K562 (cell line): Measurements from ENCODE around the gene RAB25. TPM values are rescaled to one million over a fixed set of nuclear protein-coding genes. Genes with fewer than 3 reads are reported as not detected.

ENCODE experiments used
- ATAC-seq: fragments of 200-7000 bp; cut with Tn5 transposase; 3 replicates; pipeline ENCODE4 v1.9.1; 2020; ENCODE audit warnings: moderate library complexity
- BruUV-seq: library from RNA; stranded (reverse); fragments of 400-500 nt; replicated peaks from 2 replicates; lab custom pipeline; 2021; lab: Mats Ljungman, UMichigan
- CTCF ChIA-PET: fragments of 300-600 bp; formaldehyde crosslinking; extraction: SDS; loops from one replicate; lab custom pipeline; 2021; ENCODE audit warnings: low intra/inter-chr PET ratio; lab: Yijun Ruan, JAX
- POLR2A ChIA-PET: fragments of 300-600, 350-650 bp; sonication (Branson Sonifier 250); formaldehyde crosslinking; extraction: SDS; loops from one replicate; lab custom pipeline; 2021; ENCODE audit warnings: antibody characterized with exemption, inconsistent platforms; lab: Yijun Ruan, JAX
- DNase-seq, 4 experiments: peaks; one replicate each; pipeline versions ENCODE4 v3.0.0 to v3.0.0-alpha.2; 2011 to 2018; ENCODE audit warnings: low spot score in 3 of 4, mixed read lengths in 3 of 4; ENCODE audit errors: extremely low read depth in 1 of 4
- FAIRE-seq: peaks from 2 replicates; lab custom pipeline; 2011; peaks lifted over from hg19 to GRCh38; lab: Jason Lieb, UNC
- H2AFZ ChIP-seq: 2 replicates; pipeline ENCODE4 v1.6.0; 2011; ENCODE audit warnings: low read depth, low read length, control low read depth, inconsistent platforms
- H3K27ac ChIP-seq: fragments of 200-600 bp; 3 replicates; pipeline ENCODE4 v1.8.0; 2011; ENCODE audit warnings: low read depth, mild to moderate bottlenecking, control low read depth, inconsistent platforms, low read length, moderate library complexity, mixed read lengths; ENCODE audit errors: extremely low read depth
- H3K27me3 ChIP-seq, 2 experiments: fragments of 300-600 bp in 1 of 2; 2 replicates in 1 of 2; 3 replicates in 1 of 2; pipeline versions ENCODE4 v1.6.0 to v1.8.0; 2011; ENCODE audit warnings: inconsistent platforms in 2 of 2, low read length in 2 of 2, mild to moderate bottlenecking in 1 of 2, mixed read lengths in 1 of 2, moderate library complexity in 1 of 2; ENCODE audit not compliant: control insufficient read depth in 2 of 2, insufficient read depth in 2 of 2
- H3K36me3 ChIP-seq: fragments of 300-600 bp; 3 replicates; pipeline ENCODE4 v1.8.0; 2011; ENCODE audit warnings: mild to moderate bottlenecking, low read length, inconsistent platforms; ENCODE audit not compliant: control insufficient read depth, insufficient read depth
- H3K4me1 ChIP-seq, 2 experiments: fragments of 200-600 bp in 1 of 2; replicated peaks in 1 of 2; 2 replicates in 1 of 2; 3 replicates in 1 of 2; pipeline versions ENCODE4 v1.5.1 to v1.8.0; 2011; ENCODE audit warnings: inconsistent platforms in 2 of 2, low read length in 2 of 2, mild to moderate bottlenecking in 1 of 2, mixed read lengths in 1 of 2, moderate library complexity in 1 of 2; ENCODE audit not compliant: control insufficient read depth in 2 of 2, insufficient read depth in 2 of 2
- H3K4me2 ChIP-seq: 2 replicates; pipeline ENCODE4 v1.6.1; 2011; ENCODE audit warnings: low read length, control low read depth, inconsistent platforms, mixed read lengths; ENCODE audit not compliant: insufficient read depth
- H3K4me3 ChIP-seq: fragments of 200-600 bp; sonication (generic), shearing (Covaris generic); 2 replicates; pipeline ENCODE4 v1.5.1; 2016; ENCODE audit warnings: control low read depth, inconsistent platforms
- H3K79me2 ChIP-seq: fragments of 200-600 bp; 3 replicates; pipeline ENCODE4 v1.8.0; 2011; ENCODE audit warnings: low read length, inconsistent platforms; ENCODE audit not compliant: control insufficient read depth, insufficient read depth
- H3K9ac ChIP-seq, 2 experiments: 2 replicates each; pipeline versions ENCODE4 v1.6.0 to v1.6.1; 2011; ENCODE audit warnings: low read depth in 2 of 2, low read length in 2 of 2, control low read depth in 1 of 2, inconsistent platforms in 1 of 2, mild to moderate bottlenecking in 1 of 2, mixed read lengths in 1 of 2; ENCODE audit not compliant: insufficient read depth in 1 of 2
- H3K9me1 ChIP-seq: one replicate; pipeline ENCODE4 v1.6.0; 2011; ENCODE audit warnings: inconsistent platforms, mild to moderate bottlenecking, low read length, moderate library complexity; ENCODE audit not compliant: control insufficient read depth, insufficient read depth
- H3K9me3 ChIP-seq: replicated peaks from 2 replicates; pipeline ENCODE4 v1.5.1; 2011; ENCODE audit warnings: low read depth, low read length, inconsistent platforms; ENCODE audit not compliant: control insufficient read depth, insufficient read depth
- H4K20me1 ChIP-seq: replicated peaks from 2 replicates; pipeline ENCODE4 v1.6.1; 2011; ENCODE audit warnings: low read length, inconsistent platforms, mixed read lengths; ENCODE audit not compliant: control insufficient read depth, insufficient read depth
- HDAC6 ChIP-seq: IDR thresholded peaks from 2 replicates; pipeline ENCODE4 v1.6.1; 2012; ENCODE audit warnings: low read depth, mild to moderate bottlenecking, control low read depth, inconsistent platforms, low read length, moderate library complexity
- ID3 ChIP-seq, 2 experiments: fragments of 250-450 bp in 1 of 2; fragments of 450-650 bp in 1 of 2; sonication (Bioruptor Pico) in 1 of 2; IDR thresholded peaks; 2 replicates each; pipeline versions ENCODE4 v1.6.1 to v1.8.0; 2016 to 2021; ENCODE audit warnings: mild to moderate bottlenecking in 2 of 2, moderate library complexity in 2 of 2, missing compliant biosample characterization in 1 of 2, missing genetic modification characterization in 1 of 2
- KAT7 ChIP-seq: sonication (generic); formaldehyde crosslinking; IDR thresholded peaks from 2 replicates; pipeline ENCODE4 v1.8.0; 2022; ENCODE audit warnings: missing genetic modification reagents, mild to moderate bottlenecking, borderline replicate concordance
- KAT8 ChIP-seq: fragments of 450-650 bp; IDR thresholded peaks from 2 replicates; pipeline ENCODE4 v1.6.1; 2016; ENCODE audit warnings: low read depth, mild to moderate bottlenecking
- MAFK ChIP-seq: IDR thresholded peaks from 2 replicates; pipeline ENCODE4 v1.6.1; 2011; ENCODE audit warnings: low read length, improper control_type of control experiment
- POLR2AphosphoS5 ChIP-seq: IDR thresholded peaks from 2 replicates; pipeline ENCODE4 v1.6.1; 2011; ENCODE audit warnings: mild to moderate bottlenecking, low read depth, low read length, moderate library complexity; ENCODE audit not compliant: control insufficient read depth, insufficient read depth
- SIN3A ChIP-seq, 2 experiments: fragments of 150-350 bp in 1 of 2; IDR thresholded peaks; 2 replicates each; pipeline ENCODE4 v1.6.1; 2011 to 2016; ENCODE audit warnings: borderline replicate concordance in 2 of 2, low read depth in 2 of 2, low read length in 2 of 2, mild to moderate bottlenecking in 2 of 2, moderate library complexity in 2 of 2; ENCODE audit not compliant: control insufficient read depth in 1 of 2
- SPI1 ChIP-seq: IDR thresholded peaks from 2 replicates; pipeline ENCODE4 v1.6.1; 2011; ENCODE audit warnings: low read depth, low read length, control low read depth, borderline replicate concordance
- STAT6 ChIP-seq: sonication (generic); formaldehyde crosslinking; IDR thresholded peaks from 2 replicates; pipeline ENCODE4 v1.8.1; 2023; ENCODE audit warnings: mild to moderate bottlenecking, missing genetic modification reagents
- TEAD1 ChIP-seq, 2 experiments: fragments of 450-650 bp in 1 of 2; sonication (generic) in 1 of 2; formaldehyde crosslinking; IDR thresholded peaks; 2 replicates each; pipeline versions ENCODE4 v1.4.0 to v1.8.0; 2020 to 2022; ENCODE audit warnings: mild to moderate bottlenecking in 2 of 2, missing genetic modification reagents in 1 of 2
- ZBTB7A ChIP-seq: IDR thresholded peaks from 2 replicates; pipeline ENCODE4 v1.6.1; 2011; ENCODE audit warnings: low read depth, mild to moderate bottlenecking, low read length, moderate library complexity, borderline replicate concordance; ENCODE audit not compliant: control insufficient read depth
- ZNF592 ChIP-seq: fragments of 450-650 bp; IDR thresholded peaks from 2 replicates; pipeline ENCODE4 v1.6.1; 2017; ENCODE audit warnings: antibody characterized with exemption, mild to moderate bottlenecking
- WGBS: fragments of 100-300 bp; shearing (Covaris generic); methylation state at CpG from one replicate; pipeline ENCODE4 v1.1.6; 2016; ENCODE audit warnings: low coverage, mixed read lengths; ENCODE audit not compliant: insufficient coverage; ENCODE audit errors: missing lambda C conversion rate; 5-methylcytosine and 5-hydroxymethylcytosine counted together
- in situ Hi-C: fragments of 300-500 bp; cut with MboI; formaldehyde crosslinking; loops from 4 replicates; pipeline ENCODE4 v1.15.0; 2018; ENCODE audit warnings: inconsistent platforms, mixed read lengths
- intact Hi-C: fragments of 100-400 bp; cut with micrococcal nuclease; formaldehyde crosslinking; loops from 2 replicates; pipeline ENCODE4 v1.14.2; 2022
- polyA plus RNA-seq, 8 experiments: library from polyadenylated mRNA; depleted of rRNA in 4 of 8; stranded (reverse) in 5 of 8; unstranded in 3 of 8; fragments of >200 nt; fragmentation: Nextera tagmentation in 2 of 8; fragmentation: Illumina TruSeq in 1 of 8; extraction: Ambion mirVana in 2 of 8; extraction: Trizol in 1 of 8; gene quantifications; 2 replicates each; pipeline versions ENCODE4 v1.2.1 to v1.2.3, GENCODE V29; 2011 to 2014; ENCODE audit warnings: inconsistent platforms in 1 of 8, missing spikeins in 1 of 8
- total RNA-seq, 7 experiments: library from RNA; depleted of rRNA in 6 of 7; stranded (reverse); fragments of >200 nt in 6 of 7; fragmentation: Illumina TruSeq in 2 of 7; extraction: Trizol in 2 of 7; gene quantifications; 2 replicates each; pipeline versions ENCODE4 v1.2.1 to v1.2.3, GENCODE V29; 2011 to 2021; ENCODE audit warnings: low replicate concordance in 1 of 7

RAB25 gene
- total and polyA plus RNA-seq, 9 of the 15 experiments (the other 6 are each of a cell fraction or from before 2014, with no cell fraction given): 0.10 to 0.27 (median 0.13) TPM; not detected in 6

- peak overlapping the region; percentile 93 to 96 for H3K9ac ChIP-seq
- in situ Hi-C loops (no loop called here), intact Hi-C loops (no loop called here)
- ChIA-PET POLR2A (interaction anchor here (0.6 to 0.8 kb wide), 3 partner anchors 10 to 111 kb away, joined by 3 read pairs; no protein-coding TSS in a partner anchor), CTCF (interaction anchor here (1.1 kb wide), 1 partner anchor 9 kb away, joined by 4 read pairs; no protein-coding TSS in a partner anchor)
- peaks cover 16 to 23% of the 10 kb centered on the region in 2 experiments; a peak in 4 of 5 replicates for H3K4me1 ChIP-seq
- BruUV-seq: TSS peak; percentile 71
- H2AFZ ChIP-seq: peak overlapping the region; percentile 92
- peak overlapping the region; percentile 64 for H3K4me3 ChIP-seq
- no peak for ATAC-seq
- H3K27me3 ChIP-seq: no peaks in the 10 kb centered on the region
- FAIRE-seq: peak; percentile 51
- DNase-seq: peak in 2 of 4 experiments; percentile 14 to 39
- peaks cover 32% of the 10 kb centered on the region; the same call in 1 of the 3 replicates for H3K36me3 ChIP-seq
- peaks cover 39% of the 10 kb centered on the region for H3K79me2 ChIP-seq
- WGBS: 5% methylated on average over 17 of the region's 17 CpGs
- no peaks in the 10 kb centered on the region for H3K9me3 ChIP-seq
- no peaks in the 10 kb centered on the region for H4K20me1 ChIP-seq
- H3K9me1 ChIP-seq: no peaks in the 10 kb centered on the region
- peak overlapping the region; percentile 44 for H3K27ac ChIP-seq
- peak overlapping the region; percentile 98 for H3K4me2 ChIP-seq
- TF ChIP-seq ID3 (CRISPR knock-in tag; IDR thresholded peaks at IDR 0.05): no peak
- no peak for TF ChIP-seq ID3 (tag; IDR thresholded peaks at IDR 0.05)
- TF ChIP-seq ZNF592: no peak
- peak; percentile 95 for TF ChIP-seq SPI1
- TF ChIP-seq HDAC6: no peak
- TF ChIP-seq TEAD1 (CRISPR knock-in tag; IDR thresholded peaks at IDR 0.05): no peak
- TF ChIP-seq POLR2AphosphoS5: 0 out of 2 replicates have a peak, but pooled peaks have one; percentile 3
- TF ChIP-seq ZBTB7A: no peak
- no peak for TF ChIP-seq MAFK
- TF ChIP-seq KAT8: no peak
- TF ChIP-seq KAT7: peak; percentile 90; the same call in 1 of the 2 replicates
- TF ChIP-seq STAT6 (CRISPR knock-in tag): 0 out of 2 replicates have a peak, but pooled peaks have one; percentile 53
- no peak for TF ChIP-seq SIN3A (IDR thresholded peaks at IDR 0.05; ENCODE audit: borderline replicate concordance in 2 of 2, control insufficient read depth in 1 of 2, low read depth in 2 of 2, low read length in 2 of 2)
Observed at GRCh38 chr1:156055281-156056048, 5.5 kb upstream of the RAB25 start.
